AG10803 (cell line): Measurements from ENCODE around the gene TOMM34.

ENCODE experiments used
- DNase-seq: peaks from one replicate; pipeline ENCODE4 v3.0.0; 2010; ENCODE audit warnings: low read depth
- H3K4me3 ChIP-seq: 2 replicates; pipeline ENCODE4 v1.5.1; 2011; ENCODE audit warnings: mild to moderate bottlenecking, low read length, control low read depth
- CTCF ChIP-seq: conservative IDR thresholded peaks from 2 replicates; pipeline ENCODE4 v1.5.1; 2011; ENCODE audit warnings: mild to moderate bottlenecking, low read length, control low read depth, inconsistent platforms

TOMM34 gene

GRCh38 chr20:44962483-44962882, 2.3 kb upstream of the TOMM34 start:
- no peak for TF ChIP-seq CTCF
- no peak for DNase-seq

GRCh38 chr20:44961870-44962267, 1.7 kb upstream of the TOMM34 start:
- peak; percentile 31 for DNase-seq
- TF ChIP-seq CTCF = no peak

More at GRCh38 chr20:44962483-44962882, 2.3 kb upstream of the TOMM34 start:
- no peak overlapping the region for H3K4me3 ChIP-seq

GRCh38 chr20:44961011-44961869, 1.0 kb upstream of the TOMM34 start:
- H3K4me3 ChIP-seq = no peak overlapping the region
- no peak for TF ChIP-seq CTCF
- DNase-seq = no peak

More at GRCh38 chr20:44961870-44962267, 1.7 kb upstream of the TOMM34 start:
- no peak overlapping the region for H3K4me3 ChIP-seq

GRCh38 chr20:44959638-44960102, 527 bp downstream of the TOMM34 start:
- DNase-seq = peak; percentile 58
- TF ChIP-seq CTCF = peak; percentile 35
- peak overlapping the region; percentile 81 for H3K4me3 ChIP-seq

GRCh38 chr20:44959082-44959637, 1.0 kb downstream of the TOMM34 start:
- no peak for TF ChIP-seq CTCF
- H3K4me3 ChIP-seq = peak overlapping the region; percentile 81
- no peak for DNase-seq

GRCh38 chr20:44958276-44958675, 1.9 kb downstream of the TOMM34 start:
- no peak for TF ChIP-seq CTCF
- no peak overlapping the region for H3K4me3 ChIP-seq
- DNase-seq = no peak

GRCh38 chr20:44956410-44956809, 3.8 kb downstream of the TOMM34 start:
- DNase-seq = no peak
- no peak overlapping the region for H3K4me3 ChIP-seq
- no peak for TF ChIP-seq CTCF
